ENCODE data around the gene NMNAT3.

- TF ChIP-seq CTCF (IDR thresholded peaks at IDR 0.05; ENCODE audit: low read depth, low read length, missing input control) (no peak), GABPA (IDR thresholded peaks at IDR 0.05 in 1 of 2, conservative IDR thresholded peaks at IDR 0.05 in 1 of 2) (no peak), TAF1 (conservative IDR thresholded peaks at IDR 0.05) (no peak), ATF3 (IDR thresholded peaks at IDR 0.05) (no peak), EGR1 (IDR thresholded peaks at IDR 0.05; ENCODE audit: low read depth in 2 of 2) (no peak), REST (IDR thresholded peaks at IDR 0.05) (no peak), SP1 (IDR thresholded peaks at IDR 0.05) (no peak), RXRA (IDR thresholded peaks at IDR 0.05) (no peak), JUND (IDR thresholded peaks at IDR 0.05) (no peak), ZBTB33 (IDR thresholded peaks at IDR 0.05) (no peak), RAD21 (IDR thresholded peaks at IDR 0.05) (no peak), YY1 (IDR thresholded peaks at IDR 0.05) (no peak)
- TF ChIP-seq, protein P1, sequence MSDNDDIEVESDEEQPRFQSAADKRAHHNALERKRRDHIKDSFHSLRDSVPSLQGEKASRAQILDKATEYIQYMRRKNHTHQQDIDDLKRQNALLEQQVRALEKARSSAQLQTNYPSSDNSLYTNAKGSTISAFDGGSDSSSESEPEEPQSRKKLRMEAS (IDR thresholded peaks at IDR 0.05) = no peak
Measured at GRCh38 chr3:139668332-139668731, 9.4 kb downstream of the NMNAT3 start.
